ENCODE measurements around the gene FBXL19. TPM values are rescaled to one million over a fixed set of nuclear protein-coding genes. Genes with fewer than 3 reads are reported as not detected.

The FBXL19 gene
- total and polyA plus RNA-seq, 9 of the 15 experiments (the other 6 are each of a cell fraction or from before 2014, with no cell fraction given): 0.13 to 48.0 (median 13.5) TPM; not detected in 1

GRCh38 chr16:30894540-30895368 lies 28.6 kb upstream of the FBXL19 start (continued):
- no peak for TF ChIP-seq RUNX1 (IDR thresholded peaks at IDR 0.05; ENCODE audit: low read depth)
- no peak for TF ChIP-seq POLR2A (conservative IDR thresholded peaks at IDR 0.05)
- peak; percentile 2 for TF ChIP-seq BCOR (IDR thresholded peaks at IDR 0.05)
- no peak for TF ChIP-seq MCM5 (IDR thresholded peaks at IDR 0.05; ENCODE audit: low read depth)
- no peak for TF ChIP-seq HDAC8 (tag; IDR thresholded peaks at IDR 0.05)
- no peak for TF ChIP-seq ZNF408 (CRISPR knock-in tag; IDR thresholded peaks at IDR 0.05; ENCODE audit: low read depth)
- no peak for TF ChIP-seq ZNF79 (CRISPR knock-in tag; IDR thresholded peaks at IDR 0.05; ENCODE audit: low read depth)
- no peak for TF ChIP-seq SMAD1 (IDR thresholded peaks at IDR 0.05; ENCODE audit: low read depth, low read length, partially characterized antibody)
- TF ChIP-seq, protein P1, sequence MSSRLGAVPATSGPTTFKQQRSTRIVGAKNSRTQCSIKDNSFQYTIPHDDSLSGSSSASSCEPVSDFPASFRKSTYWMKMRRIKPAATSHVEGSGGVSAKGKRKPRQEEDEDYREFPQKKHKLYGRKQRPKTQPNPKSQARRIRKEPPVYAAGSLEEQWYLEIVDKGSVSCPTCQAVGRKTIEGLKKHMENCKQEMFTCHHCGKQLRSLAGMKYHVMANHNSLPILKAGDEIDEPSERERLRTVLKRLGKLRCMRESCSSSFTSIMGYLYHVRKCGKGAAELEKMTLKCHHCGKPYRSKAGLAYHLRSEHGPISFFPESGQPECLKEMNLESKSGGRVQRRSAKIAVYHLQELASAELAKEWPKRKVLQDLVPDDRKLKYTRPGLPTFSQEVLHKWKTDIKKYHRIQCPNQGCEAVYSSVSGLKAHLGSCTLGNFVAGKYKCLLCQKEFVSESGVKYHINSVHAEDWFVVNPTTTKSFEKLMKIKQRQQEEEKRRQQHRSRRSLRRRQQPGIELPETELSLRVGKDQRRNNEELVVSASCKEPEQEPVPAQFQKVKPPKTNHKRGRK (tag; IDR thresholded peaks at IDR 0.05): no peak
- no peak for TF ChIP-seq ZNF277 (CRISPR knock-in tag; IDR thresholded peaks at IDR 0.05; ENCODE audit: borderline replicate concordance)
- TF ChIP-seq ARHGAP35 (IDR thresholded peaks at IDR 0.05; ENCODE audit: partially characterized antibody): no peak
- no peak for TF ChIP-seq LEF1 (IDR thresholded peaks at IDR 0.05)
- TF ChIP-seq ZNF239 (CRISPR knock-in tag; IDR thresholded peaks at IDR 0.05): no peak
- no peak for TF ChIP-seq SNIP1 (IDR thresholded peaks at IDR 0.05; ENCODE audit: low read depth)
- no peak for TF ChIP-seq ZBTB7A (IDR thresholded peaks at IDR 0.05; ENCODE audit: borderline replicate concordance, control insufficient read depth, low read depth, low read length)
- no peak for TF ChIP-seq ZNF696 (CRISPR knock-in tag; conservative IDR thresholded peaks at IDR 0.05)
- no peak for TF ChIP-seq MYBL2 (IDR thresholded peaks at IDR 0.05; ENCODE audit: low read depth)
- TF ChIP-seq MYBL2 (CRISPR knock-in tag; IDR thresholded peaks at IDR 0.05; ENCODE audit: borderline replicate concordance): no peak
- no peak for TF ChIP-seq DDX20 (tag; IDR thresholded peaks at IDR 0.05; ENCODE audit: low read depth)
- TF ChIP-seq, protein P2, sequence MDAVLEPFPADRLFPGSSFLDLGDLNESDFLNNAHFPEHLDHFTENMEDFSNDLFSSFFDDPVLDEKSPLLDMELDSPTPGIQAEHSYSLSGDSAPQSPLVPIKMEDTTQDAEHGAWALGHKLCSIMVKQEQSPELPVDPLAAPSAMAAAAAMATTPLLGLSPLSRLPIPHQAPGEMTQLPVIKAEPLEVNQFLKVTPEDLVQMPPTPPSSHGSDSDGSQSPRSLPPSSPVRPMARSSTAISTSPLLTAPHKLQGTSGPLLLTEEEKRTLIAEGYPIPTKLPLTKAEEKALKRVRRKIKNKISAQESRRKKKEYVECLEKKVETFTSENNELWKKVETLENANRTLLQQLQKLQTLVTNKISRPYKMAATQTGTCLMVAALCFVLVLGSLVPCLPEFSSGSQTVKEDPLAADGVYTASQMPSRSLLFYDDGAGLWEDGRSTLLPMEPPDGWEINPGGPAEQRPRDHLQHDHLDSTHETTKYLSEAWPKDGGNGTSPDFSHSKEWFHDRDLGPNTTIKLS (IDR thresholded peaks at IDR 0.05; ENCODE audit: borderline replicate concordance, low read depth): no peak; the same call in 1 of the 2 replicates
- TF ChIP-seq ZNF639 (CRISPR knock-in tag; conservative IDR thresholded peaks at IDR 0.05 in 1 of 2, IDR thresholded peaks at IDR 0.05 in 1 of 2): no peak
- no peak for TF ChIP-seq ZNF41 (CRISPR knock-in tag; conservative IDR thresholded peaks at IDR 0.05)
- no peak for TF ChIP-seq NFE2 (IDR thresholded peaks at IDR 0.05; ENCODE audit: low read depth)
- TF ChIP-seq KDM5B (IDR thresholded peaks at IDR 0.05; ENCODE audit: insufficient replicate concordance, low read depth, low read length): peak; percentile 17

Measured in K562 (cell line).